Superior temporal gyrus (tissue), 1 donor: ENCODE data around the gene FMO5.

Source experiments
- DNase-seq: peaks from one replicate; pipeline ENCODE4 v3.0.0-alpha.2; 2016; ENCODE audit errors: extremely low spot score

FMO5 gene

DNA sequence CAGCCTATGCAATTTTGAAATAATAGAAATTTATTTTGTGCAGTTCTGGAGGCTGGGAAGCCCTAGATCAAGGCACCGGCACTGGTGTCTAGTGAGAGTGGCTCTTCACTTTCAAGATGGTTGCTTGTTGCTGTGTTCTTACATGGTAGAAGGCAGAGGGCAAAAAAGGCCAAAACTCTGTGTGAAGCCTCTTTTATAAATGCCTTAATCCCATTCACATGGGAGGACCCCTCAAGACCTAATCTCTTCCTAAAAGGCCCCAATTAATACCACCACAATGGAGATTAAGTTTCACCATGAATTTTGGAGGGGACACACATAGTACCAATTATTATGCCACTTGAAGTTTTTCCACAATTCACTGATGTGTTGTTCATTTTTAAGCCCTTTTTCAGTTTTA lies 73.9 kb downstream of the FMO5 start:
- no peak for DNase-seq

DNA sequence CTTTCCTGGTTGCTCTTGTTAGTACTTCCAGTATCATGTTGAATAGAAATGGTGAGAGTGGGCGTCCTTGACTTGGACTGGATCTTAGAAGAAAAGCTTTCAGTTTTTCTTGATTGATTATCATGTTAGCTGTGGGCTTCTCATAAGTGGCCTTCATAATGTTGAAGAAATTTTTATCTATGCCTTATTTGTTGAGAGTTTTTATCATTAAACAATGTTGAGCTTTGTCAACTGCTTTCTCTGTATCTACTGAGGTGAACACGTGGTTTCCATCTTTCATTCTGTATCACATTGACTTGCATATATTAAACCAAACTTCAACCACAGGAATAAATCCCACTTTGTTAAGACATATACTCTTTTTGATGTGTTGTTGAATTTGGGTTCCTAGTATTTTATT lies 82.3 kb downstream of the FMO5 start:
- no peak for DNase-seq
